GM19099 (cell line): ENCODE data around the gene TRA2A.

Experiments used
- POLR2A ChIP-seq: IDR thresholded peaks from 3 replicates; pipeline ENCODE4 v1.6.1; 2011; ENCODE audit warnings: low read depth; ENCODE audit not compliant: insufficient read length; ENCODE audit errors: extremely low read depth

Gene TRA2A

GRCh38 chr7:23476286-23477156 is 55.3 kb downstream of the TRA2A start:
- no peak for TF ChIP-seq POLR2A

GRCh38 chr7:23475576-23475839 is 56.3 kb downstream of the TRA2A start:
- no peak for TF ChIP-seq POLR2A

- TF ChIP-seq POLR2A = no peak
These were observed 56.8 kb downstream of the TRA2A start for GRCh38 chr7:23474829-23475575.

- TF ChIP-seq POLR2A = peak; percentile 91
These were observed 57.5 kb downstream of the TRA2A start for GRCh38 chr7:23474094-23474828.

GRCh38 chr7:23473844-23474093 is 58.0 kb downstream of the TRA2A start:
- no peak for TF ChIP-seq POLR2A

GRCh38 chr7:23472956-23473843 is 58.6 kb downstream of the TRA2A start:
- TF ChIP-seq POLR2A = no peak

GRCh38 chr7:23472556-23472955 is 59.2 kb downstream of the TRA2A start:
- TF ChIP-seq POLR2A = no peak

- no peak for TF ChIP-seq POLR2A
These were observed 59.7 kb downstream of the TRA2A start for GRCh38 chr7:23472046-23472445.

- TF ChIP-seq POLR2A = peak; percentile 62
These were observed 60.5 kb downstream of the TRA2A start for GRCh38 chr7:23471106-23471859.

- peak; percentile 37 for TF ChIP-seq POLR2A
These were observed 61.3 kb downstream of the TRA2A start, which contains the start of gene IGF2BP3 for GRCh38 chr7:23470330-23471105. IGF2BP3 (minus strand) TSS chr7:23470491; CDS start chr7:23470110, 381 bp downstream.

GRCh38 chr7:23469961-23470250 is 61.9 kb downstream of the TRA2A start:
- TF ChIP-seq POLR2A = no peak

GRCh38 chr7:23469150-23469960 is 62.4 kb downstream of the TRA2A start:
- TF ChIP-seq POLR2A = peak; percentile 22
